Naive thymus-derived CD4-positive, alpha-beta T cell (primary cell): ENCODE results near the gene CRELD1. TPM values are rescaled to one million over a fixed set of nuclear protein-coding genes. Genes with fewer than 3 reads are reported as not detected.
A peak's percentile ranks its signal among the peaks of the same experiment; 100 is the strongest.
"Not testable (repeated sequence)": the region's sequence is repeated elsewhere in the genome, so short reads cannot be mapped to it uniquely, and the experiment has no call there.

Source experiments
- ATAC-seq: fragments of 150-1000 bp; cut with Tn5 transposase; 2 replicates; pipeline ENCODE4 v1.10.0; 2021; ENCODE audit warnings: mild to moderate bottlenecking, moderate library complexity
- CTCF ChIA-PET: fragments of 350-600 bp; sonication (Branson Sonifier 250); formaldehyde crosslinking; loops from one replicate; lab custom pipeline; 2021; ENCODE audit warnings: antibody characterized with exemption; lab: Charles Lee
- POLR2A ChIA-PET: fragments of 350-600 bp; sonication (Branson Sonifier 250); formaldehyde crosslinking; loops from one replicate; lab custom pipeline; 2021; ENCODE audit warnings: antibody characterized with exemption, inconsistent platforms; lab: Charles Lee
- DNase-seq, 9 donors: peaks; one replicate each; pipeline versions ENCODE4 v3.0.0 to v3.0.0-alpha.2; 2020 to 2022; ENCODE audit warnings: mixed read lengths in 1 of 9
- H3K27ac ChIP-seq: one replicate; pipeline ENCODE4 v1.7.0; 2013; ENCODE audit warnings: mild to moderate bottlenecking, low read depth, low read length, moderate library complexity
- H3K27me3 ChIP-seq, 2 donors: one replicate each; pipeline ENCODE4 v1.7.0; 2013; ENCODE audit warnings: low read length in 2 of 2, mild to moderate bottlenecking in 2 of 2, moderate library complexity in 2 of 2; ENCODE audit not compliant: control insufficient read depth in 2 of 2, insufficient read depth in 2 of 2
- H3K36me3 ChIP-seq, 3 experiments: 1 replicate in 2 of 3; 2 replicates in 1 of 3; pipeline ENCODE4 v1.7.0; 2013; ENCODE audit warnings: low read length in 3 of 3, mild to moderate bottlenecking in 3 of 3, moderate library complexity in 1 of 3; ENCODE audit not compliant: insufficient read depth in 3 of 3, control insufficient read depth in 2 of 3
- H3K4me1 ChIP-seq, 2 donors: one replicate each; pipeline ENCODE4 v1.7.0; 2013; ENCODE audit warnings: low read length in 2 of 2, mild to moderate bottlenecking in 2 of 2, moderate library complexity in 1 of 2; ENCODE audit not compliant: control insufficient read depth in 2 of 2, insufficient read depth in 2 of 2
- H3K4me3 ChIP-seq: 2 replicates; pipeline ENCODE4 v1.7.0; 2013; ENCODE audit warnings: mild to moderate bottlenecking, low read length
- H3K9me3 ChIP-seq, 3 experiments: 1 replicate in 2 of 3; 2 replicates in 1 of 3; pipeline ENCODE4 v1.7.0; 2013; ENCODE audit warnings: low read length in 3 of 3; ENCODE audit not compliant: control insufficient read depth in 2 of 3
- H3K27ac Mint-ChIP-seq, 9 donors: one replicate each; pipeline ENCODE4 v1.8.0; 2020 to 2022; ENCODE audit warnings: mixed read lengths in 9 of 9, mild to moderate bottlenecking in 8 of 9, moderate library complexity in 5 of 9, inconsistent platforms in 2 of 9
- H3K27me3 Mint-ChIP-seq, 5 donors: one replicate each; pipeline ENCODE4 v1.8.0; 2021 to 2022; ENCODE audit warnings: mixed read lengths in 5 of 5, mild to moderate bottlenecking in 1 of 5
- H3K36me3 Mint-ChIP-seq, 5 donors: one replicate each; pipeline ENCODE4 v1.8.0; 2020 to 2022; ENCODE audit warnings: mixed read lengths in 5 of 5, mild to moderate bottlenecking in 3 of 5, inconsistent platforms in 1 of 5
- H3K4me1 Mint-ChIP-seq, 7 donors: one replicate each; pipeline ENCODE4 v1.8.0; 2020 to 2022; ENCODE audit warnings: mixed read lengths in 7 of 7, mild to moderate bottlenecking in 3 of 7, inconsistent platforms in 1 of 7
- H3K4me3 Mint-ChIP-seq, 10 donors: one replicate each; pipeline ENCODE4 v1.8.0; 2020 to 2022; ENCODE audit warnings: mild to moderate bottlenecking in 10 of 10, mixed read lengths in 10 of 10, moderate library complexity in 6 of 10, inconsistent platforms in 2 of 10
- H3K9me3 Mint-ChIP-seq, 11 donors: one replicate each; pipeline ENCODE4 v1.8.0; 2020 to 2022; ENCODE audit warnings: mixed read lengths in 11 of 11, mild to moderate bottlenecking in 4 of 11, inconsistent platforms in 1 of 11, moderate library complexity in 1 of 11
- intact Hi-C, 2 donors: fragments of 100-400 bp; cut with micrococcal nuclease; formaldehyde crosslinking; loops; one replicate each; pipeline ENCODE4 v1.15.1; 2023
- polyA plus RNA-seq, 2 donors: library from polyadenylated mRNA; unstranded; fragments of 300-500 nt; fragmentation: Illumina TruSeq; gene quantifications; one replicate each; pipeline ENCODE4 v1.2.3, GENCODE V29; 2021
- total RNA-seq, 6 experiments: library from RNA in 5 of 6; stranded (reverse) in 5 of 6; gene quantifications; 1 replicate in 5 of 6; 2 replicates in 1 of 6; pipeline ENCODE4 v1.2.3 and lab custom pipeline; 2021 to 2026

CRELD1 gene
- total and polyA plus RNA-seq, 7 experiments from 2014 or later: 21.0 to 64.9 (median 30.1) TPM

DNA sequence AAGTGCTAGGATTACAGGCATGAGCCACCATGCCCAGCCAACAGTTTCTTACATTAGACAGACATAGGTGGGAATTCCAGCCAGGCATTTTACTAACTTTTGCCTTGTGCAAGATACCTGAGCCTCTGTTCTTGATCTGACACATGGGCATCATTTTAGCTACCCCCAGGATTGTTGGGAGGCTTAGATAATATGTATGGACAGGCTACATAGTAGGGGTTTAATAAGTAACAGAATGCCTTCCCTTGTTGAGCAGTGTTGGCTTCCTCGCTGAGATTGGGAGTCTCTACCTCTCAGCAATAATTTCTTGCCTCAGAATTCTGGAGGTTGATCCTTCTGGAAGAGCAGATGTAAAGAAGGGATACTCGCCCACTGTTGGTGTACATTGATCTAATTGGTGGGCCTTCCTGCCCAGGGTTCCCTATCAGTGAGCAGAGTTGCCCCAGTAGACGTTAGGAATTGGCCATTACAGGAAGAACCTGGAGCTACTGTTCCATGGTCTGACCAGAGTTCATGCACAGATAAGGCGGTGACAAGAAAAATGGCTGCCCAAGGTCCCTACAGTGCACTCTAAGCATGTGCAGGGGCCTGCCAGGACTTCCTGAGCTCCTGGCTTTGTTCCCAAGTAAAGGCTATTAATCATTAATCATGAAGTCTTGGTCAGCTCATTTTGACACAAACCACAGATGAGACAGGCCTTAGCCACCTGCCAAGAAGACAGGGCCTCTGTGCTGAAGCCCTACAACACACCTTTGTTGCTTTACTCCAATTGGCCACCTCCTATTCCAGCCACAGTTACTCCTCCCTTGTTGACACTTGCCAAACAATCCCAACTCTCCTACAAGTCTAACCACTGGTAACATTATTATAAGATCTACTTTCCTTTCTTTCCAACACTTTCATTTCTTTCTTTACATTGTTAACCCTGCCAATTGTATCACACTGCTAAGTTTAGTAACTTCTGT is 35.9 kb upstream of the CRELD1 start:
- peaks cover 9 to 19% (median 17%) of the 10 kb centered on the region in 5 donors for H3K36me3 Mint-ChIP-seq
- CTCF ChIA-PET: no interaction called here
- peak overlapping the region; percentile 25 for H3K27ac ChIP-seq

GRCh38 chr3:9898467-9899241 is 35.0 kb upstream of the CRELD1 start:
- Mint-ChIP-seq H3K36me3 (peaks cover 4 to 12% (median 11%) of the 10 kb centered on the region in 5 donors), H3K27ac (peak overlapping the region in 8 of 9 donors; percentile 9 to 87 (median 57)), H3K4me1 (peaks cover 28 to 65% (median 56%) of the 10 kb centered on the region in 7 donors), H3K9me3 (no peaks in the 10 kb centered on the region), H3K27me3 (no peaks in the 10 kb centered on the region), H3K4me3 (no peak overlapping the region)
- DNase-seq (no peak), ATAC-seq (no peak)
- POLR2A ChIA-PET: interaction anchor here (0.7 kb wide), 1 partner anchor 21 kb away, joined by 3 read pairs; no protein-coding TSS in a partner anchor
- H3K27me3 ChIP-seq: no peaks in the 10 kb centered on the region
- H3K27ac ChIP-seq: peak overlapping the region; percentile 25
- intact Hi-C loops: no loop called here
- no peak overlapping the region for H3K4me3 ChIP-seq
- H3K36me3 ChIP-seq: peaks cover 0 to 10% (median 0%) of the 10 kb centered on the region in 3 experiments
- no peaks in the 10 kb centered on the region for H3K9me3 ChIP-seq
- peaks cover 10 to 20% of the 10 kb centered on the region in 2 donors for H3K4me1 ChIP-seq
- CTCF ChIA-PET: no interaction called here

More for the DNA sequence above, 35.9 kb upstream of the CRELD1 start:
- no peak for DNase-seq
- H3K9me3 Mint-ChIP-seq: no peaks in the 10 kb centered on the region
- peaks cover 0 to 20% (median 0%) of the 10 kb centered on the region in 3 experiments for H3K36me3 ChIP-seq
- POLR2A ChIA-PET: interaction anchor here (0.6 to 0.9 kb wide), 2 partner anchors 27 to 35 kb away, joined by 3 read pairs; partner anchors contain the start of gene CRELD1
- peak overlapping the region in 8 of 9 donors; percentile 31 to 87 (median 64) for H3K27ac Mint-ChIP-seq
- H3K4me1 Mint-ChIP-seq: peaks cover 30 to 64% (median 56%) of the 10 kb centered on the region in 7 donors
- no peak for ATAC-seq
- no peak overlapping the region for H3K4me3 Mint-ChIP-seq
- no peaks in the 10 kb centered on the region for H3K9me3 ChIP-seq
- H3K27me3 Mint-ChIP-seq: no peaks in the 10 kb centered on the region
- no peaks in the 10 kb centered on the region for H3K27me3 ChIP-seq
- intact Hi-C loops: no loop called here
- H3K4me3 ChIP-seq: no peak overlapping the region
- H3K4me1 ChIP-seq: peaks cover 10 to 17% of the 10 kb centered on the region in 2 donors

DNA sequence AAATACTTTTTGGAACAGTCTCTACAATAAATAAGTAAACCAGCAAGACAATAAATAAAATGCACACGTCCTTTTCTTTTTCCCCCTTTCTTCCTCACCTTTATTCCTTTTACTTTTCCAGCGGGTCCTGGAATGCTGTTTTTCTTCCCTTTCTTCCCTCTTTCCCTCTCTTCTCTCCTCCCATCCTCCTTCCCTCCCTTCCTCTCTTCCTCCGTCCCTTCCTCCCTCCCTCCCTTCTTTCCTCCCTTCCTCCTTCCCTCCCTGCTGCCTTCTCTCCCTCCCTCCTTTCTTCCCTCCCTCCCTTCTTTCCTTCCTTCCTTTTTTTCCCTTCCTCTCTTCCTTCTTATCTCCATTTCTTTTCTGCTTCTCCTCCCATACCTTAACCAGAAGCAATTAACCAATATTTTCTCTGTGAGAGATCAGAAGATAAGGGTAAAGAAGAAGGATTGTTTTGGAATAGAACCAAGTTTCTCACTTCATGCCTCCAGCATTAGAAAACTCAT is 34.3 kb upstream of the CRELD1 start:
- H3K4me3 ChIP-seq: no peak overlapping the region
- ChIA-PET POLR2A (interaction anchor here (0.7 to 1.6 kb wide), 2 partner anchors 9 to 21 kb away, joined by 3 to 6 read pairs; partner anchors contain the start of gene JAGN1), CTCF (no interaction called here)
- ATAC-seq (no peak), DNase-seq (no peak)
- no peaks in the 10 kb centered on the region for H3K27me3 Mint-ChIP-seq
- intact Hi-C loops: no loop called here
- no peaks in the 10 kb centered on the region for H3K9me3 ChIP-seq
- no peaks in the 10 kb centered on the region for H3K27me3 ChIP-seq
- no peak overlapping the region for H3K27ac ChIP-seq
- H3K36me3 ChIP-seq: peaks cover 0 to 4% (median 0%) of the 10 kb centered on the region in 3 experiments
- peak overlapping the region in 2 of 9 donors; percentile 48 to 86 for H3K27ac Mint-ChIP-seq
- H3K4me1 Mint-ChIP-seq: peaks cover 23 to 61% (median 49%) of the 10 kb centered on the region in 7 donors
- H3K4me1 ChIP-seq: peaks cover 10 to 20% of the 10 kb centered on the region in 2 donors
- H3K36me3 Mint-ChIP-seq: peaks cover 4 to 6% (median 5%) of the 10 kb centered on the region in 5 donors
- H3K4me3 Mint-ChIP-seq: no peak overlapping the region
- H3K9me3 Mint-ChIP-seq: no peaks in the 10 kb centered on the region

GRCh38 chr3:9900965-9901415 is 32.6 kb upstream of the CRELD1 start:
- ATAC-seq, DNase-seq, H3K27me3 ChIP-seq, H3K9me3 Mint-ChIP-seq, H3K9me3 ChIP-seq, CTCF ChIA-PET, H3K4me3 ChIP-seq, intact Hi-C loops, H3K36me3 Mint-ChIP-seq, H3K27ac ChIP-seq, H3K36me3 ChIP-seq, H3K27me3 Mint-ChIP-seq: not testable (repeated sequence)
- Mint-ChIP-seq H3K27ac (peak overlapping the region in 4 of 9 donors; percentile 1 to 76 (median 30)), H3K4me3 (peak overlapping the region in 1 of 10 donors; percentile 24), H3K4me1 (peaks cover 18 to 49% (median 39%) of the 10 kb centered on the region in 7 donors)
- POLR2A ChIA-PET: interaction anchor here (0.9 to 1.6 kb wide), 2 partner anchors 11 to 34 kb away, joined by 4 to 6 read pairs; partner anchors contain the start of gene JAGN1
- H3K4me1 ChIP-seq: peaks cover 10 to 15% of the 10 kb centered on the region in 2 donors

GRCh38 chr3:9901967-9902366 is 31.7 kb upstream of the CRELD1 start:
- Histone ChIP-seq H3K27me3 (no peaks in the 10 kb centered on the region), H3K4me3 (no peak overlapping the region), H3K27ac (no peak overlapping the region), H3K9me3 (no peaks in the 10 kb centered on the region), H3K4me1 (peaks cover 10 to 13% of the 10 kb centered on the region in 2 donors), H3K36me3 (no peaks in the 10 kb centered on the region)
- Mint-ChIP-seq H3K9me3 (no peaks in the 10 kb centered on the region), H3K27me3 (no peaks in the 10 kb centered on the region), H3K4me1 (peaks cover 18 to 43% (median 32%) of the 10 kb centered on the region in 7 donors), H3K36me3 (peaks cover 0 to 2% (median 0%) of the 10 kb centered on the region in 5 donors), H3K4me3 (peak overlapping the region in 5 of 10 donors; percentile 24 to 66 (median 37)), H3K27ac (peak overlapping the region in 1 of 9 donors; percentile 68)
- intact Hi-C loops: loop anchor here in 1 of 2 donors (1.0 kb wide), 2 partner anchors 12 to 125 kb away; partner anchors contain the start of gene JAGN1
- CTCF ChIA-PET: interaction anchor here (0.6 kb wide), 1 partner anchor 292 kb away, joined by 3 read pairs; no protein-coding TSS in a partner anchor
- POLR2A ChIA-PET: interaction anchor here (0.9 to 2.1 kb wide), 5 partner anchors 9 to 33 kb away, joined by 3 to 10 read pairs (median 4); partner anchors contain the start of genes CRELD1 and JAGN1
- DNase-seq (peak in 1 of 9 donors; percentile 50), ATAC-seq (peak; percentile 37)
